SJSA1 (cell line): ENCODE results near the gene TBC1D5. TPM values are rescaled to one million over a fixed set of nuclear protein-coding genes. Genes with fewer than 3 reads are reported as not detected.

Experiments used
- DNase-seq, 2 experiments: peaks; one replicate each; pipeline ENCODE4 v3.0.0-alpha.2; 2015 to 2020; ENCODE audit warnings: low spot score in 2 of 2, low read depth in 1 of 2
- H3K27ac ChIP-seq: fragments of 250-450 bp; sonication (Bioruptor Pico); 2 replicates; pipeline ENCODE4 v1.5.1; 2020; ENCODE audit warnings: mild to moderate bottlenecking, moderate library complexity
- H3K27me3 ChIP-seq: fragments of 250-450 bp; sonication (Bioruptor Pico); replicated peaks from 2 replicates; pipeline ENCODE4 v1.5.1; 2020; ENCODE audit warnings: mild to moderate bottlenecking, moderate library complexity
- H3K36me3 ChIP-seq: fragments of 250-450 bp; sonication (Bioruptor Pico); 2 replicates; pipeline ENCODE4 v1.5.1; 2020; ENCODE audit warnings: mild to moderate bottlenecking
- H3K4me1 ChIP-seq: fragments of 250-450 bp; sonication (Bioruptor Pico); replicated peaks from 2 replicates; pipeline ENCODE4 v1.6.1; 2021; ENCODE audit warnings: mild to moderate bottlenecking
- H3K4me3 ChIP-seq: fragments of 250-450 bp; sonication (Bioruptor Pico); 2 replicates; pipeline ENCODE4 v1.5.1; 2020; ENCODE audit warnings: mild to moderate bottlenecking
- H3K9me3 ChIP-seq: fragments of 250-450 bp; sonication (Bioruptor Pico); replicated peaks from 2 replicates; pipeline ENCODE4 v1.5.1; 2020; ENCODE audit warnings: mild to moderate bottlenecking
- total RNA-seq: library from RNA; depleted of rRNA; stranded (reverse); fragments of >200 nt; shearing (Covaris generic); gene quantifications from 2 replicates; pipeline ENCODE4 v1.2.3, GENCODE V29; 2014

TBC1D5 gene
- total RNA-seq, 1 experiment from 2014 or later: 40.8 TPM

DNA sequence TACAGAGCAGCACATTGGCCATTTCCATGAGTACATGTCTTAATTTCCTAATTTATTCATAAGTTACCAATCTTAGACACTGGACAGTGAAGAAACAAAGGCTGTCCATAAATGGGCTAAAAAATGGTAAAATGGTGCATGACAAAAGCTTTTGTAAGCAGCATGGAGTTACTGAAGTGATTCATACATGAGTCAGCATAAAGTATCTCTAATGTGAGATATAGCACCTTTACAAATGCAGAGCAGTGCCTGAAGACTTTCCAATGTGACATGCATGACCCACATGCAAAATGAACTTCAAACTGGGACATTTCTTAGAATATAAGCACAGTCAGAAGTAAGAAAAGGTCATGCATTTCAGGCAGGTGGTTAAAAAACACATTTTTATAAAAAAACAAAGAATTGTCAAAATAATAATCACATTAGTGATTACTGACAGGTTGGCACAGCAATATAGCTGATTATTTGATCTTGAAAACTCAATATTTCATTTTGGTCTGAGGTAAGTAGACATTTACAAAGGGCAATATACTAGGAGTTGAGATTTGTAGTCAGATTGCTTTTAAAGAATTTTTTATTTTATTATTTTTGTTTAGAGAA lies 558.4 kb downstream of the TBC1D5 start:
- no peak for DNase-seq

DNA sequence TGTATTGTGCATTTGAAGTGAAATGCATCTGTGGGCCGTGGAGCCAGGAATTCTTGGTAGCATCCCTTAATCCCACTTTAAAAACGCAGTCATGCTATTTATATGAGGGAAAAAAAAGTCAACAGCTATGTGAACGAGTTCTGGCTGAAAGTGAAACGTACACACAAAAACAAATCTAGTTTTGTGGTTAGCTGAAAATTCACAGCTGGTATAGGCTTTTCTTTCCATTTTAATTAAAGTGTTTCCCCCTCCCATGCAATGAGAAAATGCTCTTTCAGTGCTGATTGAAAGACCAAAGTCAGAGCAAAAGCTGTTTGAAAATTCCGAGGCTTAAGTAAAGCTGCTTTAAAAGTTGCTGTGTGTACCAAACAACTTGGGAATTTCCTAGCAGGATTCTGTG lies 560.3 kb downstream of the TBC1D5 start:
- DNase-seq: peak in 1 of 2 experiments; percentile 13
- H3K27ac ChIP-seq: peak overlapping the region; percentile 23; the same call in 1 of the 2 replicates
- H3K9me3 ChIP-seq: no peaks in the 10 kb centered on the region
- peaks cover 8% of the 10 kb centered on the region; the same call in 1 of the 2 replicates for H3K36me3 ChIP-seq
- H3K4me3 ChIP-seq: no peak overlapping the region
- H3K4me1 ChIP-seq: peaks cover 14% of the 10 kb centered on the region
- H3K27me3 ChIP-seq: no peaks in the 10 kb centered on the region

More for the DNA sequence above, 558.4 kb downstream of the TBC1D5 start:
- Histone ChIP-seq H3K27me3 (no peaks in the 10 kb centered on the region), H3K27ac (peak overlapping the region; percentile 49), H3K9me3 (no peaks in the 10 kb centered on the region), H3K4me1 (peaks cover 14% of the 10 kb centered on the region), H3K36me3 (peaks cover 8% of the 10 kb centered on the region; the same call in 1 of the 2 replicates), H3K4me3 (no peak overlapping the region)

DNA sequence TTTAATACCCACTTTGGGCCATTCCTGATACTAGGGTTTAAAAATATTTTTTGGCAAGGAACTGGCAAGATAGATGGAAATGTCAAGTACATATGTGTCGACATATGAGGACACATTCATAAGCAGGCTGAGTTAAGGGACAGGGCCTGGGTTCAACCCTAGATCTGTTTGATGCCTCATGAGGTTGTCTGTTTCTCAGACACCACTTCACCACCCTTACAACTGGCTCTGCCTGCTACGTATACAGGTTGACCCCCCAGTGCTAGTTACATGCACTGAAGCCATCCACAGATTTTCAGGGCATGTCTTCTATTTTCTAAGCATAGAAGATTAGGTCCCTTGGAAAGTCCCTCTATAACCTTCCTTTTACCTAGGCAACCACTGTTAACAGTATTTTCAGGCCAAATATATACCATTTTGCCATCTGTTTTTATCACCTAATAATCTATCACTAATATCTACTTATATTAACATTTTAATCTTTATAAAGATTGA lies 561.0 kb downstream of the TBC1D5 start:
- peaks cover 8% of the 10 kb centered on the region; the same call in 1 of the 2 replicates for H3K36me3 ChIP-seq
- H3K27me3 ChIP-seq: no peaks in the 10 kb centered on the region
- H3K27ac ChIP-seq: no peak overlapping the region
- peaks cover 14% of the 10 kb centered on the region for H3K4me1 ChIP-seq
- H3K4me3 ChIP-seq: no peak overlapping the region
- no peaks in the 10 kb centered on the region for H3K9me3 ChIP-seq
- no peak for DNase-seq

DNA sequence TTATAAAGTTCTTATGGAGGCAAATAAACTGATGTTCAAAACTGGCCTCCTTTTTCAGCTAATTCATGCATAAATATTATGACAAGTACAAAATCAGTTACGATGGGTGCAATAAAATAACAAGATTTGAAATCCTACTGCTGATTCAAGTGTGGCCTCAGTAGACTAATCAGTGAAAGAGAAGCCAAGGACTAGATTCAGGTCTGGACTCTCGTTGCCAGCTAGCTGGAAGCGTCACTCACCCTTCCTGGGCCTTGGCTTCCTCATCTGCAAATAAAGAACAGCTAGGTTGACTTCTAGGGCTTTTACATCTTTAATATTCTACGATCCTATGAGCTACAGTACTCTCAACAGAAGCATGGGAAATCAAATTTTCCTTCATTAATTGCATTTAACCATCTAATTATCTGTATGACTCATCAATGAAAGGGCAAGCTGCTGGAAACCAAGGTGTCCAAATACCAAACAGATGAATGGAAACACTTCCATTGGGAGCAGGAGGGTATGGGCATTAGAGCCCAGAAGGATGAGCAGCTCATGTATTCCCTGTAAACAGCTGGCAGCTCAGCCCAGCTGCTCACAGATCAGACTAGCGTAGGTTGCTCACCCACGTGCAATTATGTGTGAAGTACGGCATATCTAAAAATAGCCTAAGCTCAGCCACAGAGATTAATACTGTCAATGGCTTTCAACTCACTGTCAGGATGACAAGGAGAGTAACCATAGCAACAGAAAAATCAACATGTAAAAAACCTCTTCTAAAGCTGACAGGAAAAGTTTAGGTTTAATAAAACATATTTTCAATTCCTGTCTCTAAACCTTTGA lies 562.8 kb downstream of the TBC1D5 start:
- Histone ChIP-seq H3K27ac (no peak overlapping the region), H3K36me3 (peaks cover 8% of the 10 kb centered on the region; the same call in 1 of the 2 replicates), H3K27me3 (no peaks in the 10 kb centered on the region), H3K4me1 (peaks cover 33% of the 10 kb centered on the region), H3K9me3 (0 out of 2 replicates have a peak, but pooled peaks cover 2% of the 10 kb centered on the region), H3K4me3 (no peak overlapping the region)
- DNase-seq: no peak

DNA sequence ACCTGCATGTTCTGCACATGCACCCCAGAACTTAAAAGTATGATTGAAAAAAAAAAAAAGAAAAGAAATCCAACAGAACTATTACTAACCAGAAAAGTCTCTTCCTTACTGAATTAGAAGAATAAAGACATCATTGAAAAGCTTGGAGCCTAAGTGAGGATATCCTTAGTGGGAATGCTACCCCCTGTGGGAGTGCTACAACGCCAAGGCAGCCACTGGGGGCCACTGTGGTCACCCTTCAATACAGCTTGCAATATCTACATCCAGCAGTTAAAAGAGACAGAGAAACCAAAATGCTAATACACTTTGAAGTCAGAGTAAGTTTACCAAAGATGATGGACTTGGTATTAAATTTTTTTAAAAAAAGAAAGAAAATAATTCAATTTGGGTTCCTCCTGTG lies 565.7 kb downstream of the TBC1D5 start:
- no peak for DNase-seq
- no peaks in the 10 kb centered on the region for H3K36me3 ChIP-seq

DNA sequence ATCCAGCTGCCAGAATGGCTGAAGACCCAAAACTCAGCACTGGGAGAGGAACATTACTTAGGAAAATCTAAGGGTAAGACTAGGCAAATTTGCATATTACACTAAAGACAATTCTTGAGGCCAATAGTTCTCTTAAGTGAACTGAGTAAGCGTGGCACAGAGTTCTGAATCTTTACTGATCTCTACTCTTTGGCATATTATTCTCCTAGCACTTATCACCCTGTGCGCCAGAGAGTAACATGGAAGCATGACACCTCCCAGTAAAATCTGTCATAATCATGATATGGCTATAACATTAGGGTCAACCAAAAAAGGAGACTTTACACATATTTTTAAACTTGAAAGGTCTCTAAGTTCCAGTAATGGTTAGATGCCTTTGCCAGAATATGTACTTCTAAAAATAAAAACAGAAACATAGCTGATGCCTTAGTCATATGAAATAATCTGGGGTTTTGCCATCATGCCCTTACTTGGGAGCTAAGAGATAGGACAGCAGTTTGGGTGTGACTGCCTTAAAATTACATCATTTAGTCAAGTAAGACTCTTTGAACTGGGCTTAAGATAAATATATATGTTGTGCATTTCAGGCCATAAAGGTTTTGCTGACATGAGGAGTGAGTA lies 567.1 kb downstream of the TBC1D5 start:
- peak overlapping the region; percentile 79 for H3K27ac ChIP-seq
- DNase-seq: peak in 1 of 2 experiments; percentile 77

More for the DNA sequence above, 565.7 kb downstream of the TBC1D5 start:
- Histone ChIP-seq H3K27ac (no peak overlapping the region), H3K27me3 (no peaks in the 10 kb centered on the region), H3K4me1 (peaks cover 21% of the 10 kb centered on the region), H3K9me3 (0 out of 2 replicates have a peak, but pooled peaks cover 2% of the 10 kb centered on the region), H3K4me3 (no peak overlapping the region)

DNA sequence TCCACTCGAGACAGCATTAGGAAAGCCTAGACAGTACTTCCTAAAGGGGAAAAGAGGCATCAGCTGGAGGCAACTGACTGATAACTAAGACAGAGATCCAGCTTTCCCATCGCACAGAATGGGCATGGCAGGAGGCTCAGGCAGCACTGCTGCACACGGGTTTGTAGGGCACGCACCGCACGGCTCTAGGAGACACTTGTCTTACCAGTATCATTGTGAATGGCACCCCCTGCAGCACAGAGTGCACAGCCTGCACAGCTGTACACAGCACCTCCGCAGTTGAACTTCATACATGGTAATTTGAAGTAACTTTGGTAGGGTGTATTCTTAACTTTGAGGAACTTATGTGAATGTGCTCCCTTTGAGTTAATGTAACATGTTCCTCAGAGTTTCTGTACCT lies 576.1 kb downstream of the TBC1D5 start:
- H3K27ac ChIP-seq: no peak overlapping the region
- H3K27me3 ChIP-seq: no peaks in the 10 kb centered on the region
- no peak overlapping the region for H3K4me3 ChIP-seq
- H3K9me3 ChIP-seq: no peaks in the 10 kb centered on the region
- H3K4me1 ChIP-seq: no peaks in the 10 kb centered on the region
- no peak for DNase-seq
- peaks cover 2% of the 10 kb centered on the region; the same call in 1 of the 2 replicates for H3K36me3 ChIP-seq

More for the DNA sequence above, 567.1 kb downstream of the TBC1D5 start:
- Histone ChIP-seq H3K4me1 (peaks cover 21% of the 10 kb centered on the region), H3K27me3 (no peaks in the 10 kb centered on the region), H3K4me3 (no peak overlapping the region), H3K9me3 (0 out of 2 replicates have a peak, but pooled peaks cover 2% of the 10 kb centered on the region), H3K36me3 (no peaks in the 10 kb centered on the region)

DNA sequence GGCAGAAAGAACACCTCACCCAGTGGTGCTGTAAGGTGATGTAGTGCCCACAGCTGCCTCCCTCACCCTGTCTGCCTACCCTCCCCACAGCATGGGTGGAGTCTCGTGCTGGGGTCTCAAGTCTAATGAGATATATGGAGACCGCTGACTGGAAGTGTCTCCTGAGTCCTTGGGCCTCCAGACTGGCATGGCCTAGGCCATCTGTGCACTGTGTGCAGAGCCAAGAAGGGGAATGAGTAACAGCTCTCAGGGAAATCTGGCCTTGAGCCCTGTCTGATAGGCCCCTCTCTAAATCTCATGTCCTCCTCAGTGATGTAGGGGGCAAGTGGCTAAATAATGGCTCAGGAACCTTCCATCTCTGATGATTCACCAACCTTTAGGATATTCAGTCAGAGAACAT lies 580.3 kb downstream of the TBC1D5 start:
- Histone ChIP-seq H3K4me1 (peaks cover 20% of the 10 kb centered on the region), H3K36me3 (peaks cover 2% of the 10 kb centered on the region; the same call in 1 of the 2 replicates), H3K27me3 (no peaks in the 10 kb centered on the region), H3K4me3 (no peak overlapping the region), H3K27ac (no peak overlapping the region), H3K9me3 (no peaks in the 10 kb centered on the region)
- DNase-seq: no peak

DNA sequence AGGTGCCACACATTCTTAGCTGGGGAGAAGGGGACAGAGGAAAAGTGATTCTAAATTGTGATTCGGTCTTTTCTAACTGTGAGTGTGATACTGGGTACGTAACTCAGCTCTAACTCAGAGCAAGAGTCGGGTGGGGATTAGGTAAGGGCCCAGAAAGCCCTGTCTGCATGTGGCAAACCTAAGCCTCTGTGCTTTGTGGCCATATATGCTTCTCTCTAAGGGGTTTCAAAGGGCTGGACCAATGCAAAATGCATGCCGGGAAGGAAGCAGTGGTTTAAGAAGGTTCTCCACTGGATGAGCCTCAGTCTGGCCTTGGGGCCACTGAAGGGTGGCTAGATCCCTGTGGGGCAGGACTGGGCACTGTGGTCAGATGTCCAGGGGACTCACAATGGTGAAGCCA lies 581.8 kb downstream of the TBC1D5 start:
- H3K4me1 ChIP-seq: peaks cover 23% of the 10 kb centered on the region
- H3K36me3 ChIP-seq: peaks cover 2% of the 10 kb centered on the region; the same call in 1 of the 2 replicates
- H3K9me3 ChIP-seq: no peaks in the 10 kb centered on the region
- no peak overlapping the region for H3K4me3 ChIP-seq
- no peaks in the 10 kb centered on the region for H3K27me3 ChIP-seq
- DNase-seq: no peak
- H3K27ac ChIP-seq: no peak overlapping the region

DNA sequence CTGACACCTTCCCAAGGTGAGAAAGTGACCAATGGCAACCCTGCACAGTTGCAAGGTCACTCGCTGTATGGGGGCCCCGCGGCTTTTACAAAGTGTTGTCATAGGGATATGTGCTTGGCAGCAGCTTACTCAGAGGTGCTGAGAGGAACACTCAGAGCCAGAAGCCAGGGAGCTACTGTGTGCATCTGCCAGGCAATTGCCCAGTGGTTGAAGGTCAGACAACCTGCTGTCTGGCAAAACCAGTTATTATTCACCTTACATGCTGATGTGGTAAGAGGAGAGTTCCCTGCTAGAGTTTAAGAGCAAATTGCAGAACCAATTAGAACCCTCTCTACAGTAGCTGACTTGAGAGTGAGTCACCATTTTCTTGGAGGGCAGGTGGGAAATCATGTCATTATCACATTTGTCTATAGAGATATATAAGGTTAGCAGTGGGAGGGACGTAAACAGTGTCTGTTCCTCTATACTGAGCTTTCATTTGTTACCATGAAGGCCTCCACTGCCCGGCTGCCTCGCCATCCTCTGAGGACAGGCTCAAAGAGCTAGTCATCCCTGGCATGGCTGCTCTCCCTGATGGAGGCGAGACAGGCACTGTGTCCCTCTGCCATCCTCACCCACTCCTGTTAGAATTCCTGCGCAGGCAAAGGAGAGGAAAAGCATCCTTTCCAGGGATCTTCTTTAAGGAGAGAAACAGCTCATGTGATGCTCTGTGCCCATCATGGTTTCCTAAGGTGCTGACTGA lies 583.3 kb downstream of the TBC1D5 start:
- DNase-seq: no peak
- no peaks in the 10 kb centered on the region for H3K9me3 ChIP-seq
- H3K27me3 ChIP-seq: no peaks in the 10 kb centered on the region
- no peak overlapping the region for H3K4me3 ChIP-seq
- peaks cover 23% of the 10 kb centered on the region for H3K4me1 ChIP-seq
- H3K27ac ChIP-seq: no peak overlapping the region
- H3K36me3 ChIP-seq: peaks cover 2% of the 10 kb centered on the region; the same call in 1 of the 2 replicates

DNA sequence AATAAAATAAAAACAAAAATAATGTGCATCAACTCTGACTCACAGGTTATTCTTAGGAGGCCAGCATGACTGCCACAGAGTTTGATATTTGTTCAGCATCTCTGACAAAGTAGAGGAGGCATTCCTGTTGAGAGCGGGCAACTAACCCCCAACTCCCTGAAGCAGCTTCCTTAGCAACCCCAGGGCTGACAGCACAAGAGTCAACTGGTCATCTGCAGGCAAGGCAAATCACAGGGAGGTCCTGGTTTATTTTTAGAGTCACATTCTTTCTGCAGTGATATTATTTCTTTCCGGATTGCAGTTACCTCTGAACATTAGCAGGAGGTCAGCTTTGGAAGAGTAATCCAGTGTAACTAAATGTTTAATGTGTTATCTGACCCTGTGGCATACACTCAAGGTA lies 584.7 kb downstream of the TBC1D5 start:
- H3K4me3 ChIP-seq: no peak overlapping the region
- H3K4me1 ChIP-seq: peaks cover 23% of the 10 kb centered on the region
- no peaks in the 10 kb centered on the region for H3K9me3 ChIP-seq
- peaks cover 2% of the 10 kb centered on the region; the same call in 1 of the 2 replicates for H3K36me3 ChIP-seq
- peak overlapping the region; percentile 44 for H3K27ac ChIP-seq
- H3K27me3 ChIP-seq: no peaks in the 10 kb centered on the region
- peak; percentile 64 to 76 for DNase-seq

DNA sequence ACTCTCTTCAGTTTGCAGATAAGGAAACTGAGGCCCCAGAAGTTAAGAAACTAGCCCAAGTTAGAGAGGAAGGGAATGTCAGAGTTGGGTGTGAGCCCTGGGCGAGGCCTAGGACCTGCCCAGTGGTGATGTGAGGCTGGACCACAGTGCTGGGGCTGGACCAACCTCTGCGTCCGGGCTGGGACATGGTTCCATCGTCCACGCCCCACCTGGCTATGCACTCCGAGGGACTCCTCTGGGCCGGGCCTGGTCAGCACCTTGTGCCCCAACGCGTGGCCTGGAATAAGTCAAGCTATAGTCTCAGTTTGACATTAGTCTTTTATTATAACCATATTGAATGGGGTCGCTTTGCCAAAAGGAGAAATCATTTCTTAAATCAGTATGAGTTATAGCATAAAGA lies 585.6 kb downstream of the TBC1D5 start:
- Histone ChIP-seq H3K9me3 (no peaks in the 10 kb centered on the region), H3K27me3 (no peaks in the 10 kb centered on the region), H3K4me3 (no peak overlapping the region), H3K27ac (0 out of 2 replicates have a peak overlapping the region, but pooled peaks have one; percentile 38), H3K4me1 (peaks cover 23% of the 10 kb centered on the region), H3K36me3 (no peaks in the 10 kb centered on the region)
- no peak for DNase-seq

DNA sequence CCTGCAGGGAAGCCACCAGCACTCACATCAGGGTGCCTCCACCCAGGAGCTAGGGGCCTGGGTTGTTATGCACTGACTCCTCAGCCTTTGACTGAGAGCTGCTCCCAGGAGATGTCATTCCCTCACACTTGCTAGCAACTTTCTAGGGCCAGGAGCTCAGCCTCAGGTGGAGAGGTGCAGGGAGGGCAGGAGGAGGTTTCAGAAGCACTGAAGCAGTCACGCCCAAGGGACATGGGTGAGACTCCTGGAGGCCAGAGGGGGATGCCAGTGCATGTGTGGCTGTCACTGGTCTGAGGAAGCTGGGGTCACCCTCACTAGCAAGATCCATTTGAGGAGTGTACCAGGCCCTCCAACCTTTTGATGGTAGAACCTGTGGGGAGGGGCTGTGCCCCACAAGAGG lies 586.5 kb downstream of the TBC1D5 start:
- H3K4me1 ChIP-seq: peaks cover 23% of the 10 kb centered on the region
- no peak for DNase-seq
- no peaks in the 10 kb centered on the region for H3K36me3 ChIP-seq
- no peaks in the 10 kb centered on the region for H3K27me3 ChIP-seq
- no peaks in the 10 kb centered on the region for H3K9me3 ChIP-seq
- no peak overlapping the region for H3K4me3 ChIP-seq
- H3K27ac ChIP-seq: no peak overlapping the region
